ENCODE measurements around the gene EMCN.

- TF ChIP-seq YY1 (IDR thresholded peaks at IDR 0.05; ENCODE audit: insufficient read depth, insufficient read length): no peak
- no peak for TF ChIP-seq ZNF274 (IDR thresholded peaks at IDR 0.05; ENCODE audit: low read depth, low read length)
Measured at GRCh38 chr4:100357542-100357941, 160.3 kb downstream of the EMCN start.

All from NT2/D1 (cell line).